GM12878 (cell line): ENCODE results near the gene ARGLU1. TPM values are rescaled to one million over a fixed set of nuclear protein-coding genes. Genes with fewer than 3 reads are reported as not detected.

ENCODE experiments used
- ATAC-seq: fragments of 200-7000 bp; cut with Tn5 transposase; 3 replicates; pipeline ENCODE4 v1.9.1; 2020; ENCODE audit warnings: mild to moderate bottlenecking, moderate library complexity
- BruUV-seq: library from RNA; stranded (reverse); fragments of 400-500 nt; replicated peaks from 2 replicates; lab custom pipeline; 2021; lab: Mats Ljungman, UMichigan
- CTCF ChIA-PET: fragments of 300-600 bp; sonication (Branson Sonifier 250); formaldehyde crosslinking; extraction: SDS; loops from one replicate; lab custom pipeline; 2021; ENCODE audit warnings: inconsistent platforms; lab: Yijun Ruan, JAX
- POLR2A ChIA-PET: fragments of 350-600 bp; formaldehyde crosslinking; extraction: SDS; loops from one replicate; lab custom pipeline; 2021; ENCODE audit warnings: inconsistent platforms; lab: Charles Lee
- RAD21 ChIA-PET: fragments of 300-600 bp; sonication (Branson Sonifier 250); formaldehyde crosslinking; loops from one replicate; lab custom pipeline; 2023; ENCODE audit warnings: antibody characterized with exemption; ENCODE audit not compliant: unreplicated experiment; lab: Charles Lee
- SMC1A ChIA-PET: fragments of 300-600 bp; sonication (Branson Sonifier 250); formaldehyde crosslinking; loops from one replicate; lab custom pipeline; 2023; ENCODE audit not compliant: unreplicated experiment, uncharacterized antibody; lab: Charles Lee
- DNase-seq: peaks from one replicate; pipeline ENCODE4 v3.0.0-alpha.2; 2011; ENCODE audit warnings: low read depth, low spot score
- FAIRE-seq: peaks from 3 replicates; lab custom pipeline; 2011; peaks lifted over from hg19 to GRCh38; lab: Jason Lieb, UNC
- H2AFZ ChIP-seq: 2 replicates; pipeline ENCODE4 v1.6.0; 2011; ENCODE audit warnings: low read depth, low read length, control low read depth; ENCODE audit not compliant: control insufficient read depth
- H3K27ac ChIP-seq: 2 replicates; pipeline ENCODE4 v1.5.1; 2011; ENCODE audit warnings: control low read depth; ENCODE audit not compliant: control insufficient read depth, insufficient read depth
- H3K27me3 ChIP-seq, 2 experiments: replicated peaks in 1 of 2; 2 replicates each; pipeline versions ENCODE4 v1.6.0 to v1.6.1; 2011; ENCODE audit warnings: low read length in 1 of 2; ENCODE audit not compliant: control insufficient read depth in 2 of 2, insufficient read depth in 2 of 2
- H3K36me3 ChIP-seq, 2 experiments: 2 replicates each; pipeline ENCODE4 v1.5.1; 2011; ENCODE audit warnings: low read length in 1 of 2; ENCODE audit not compliant: control insufficient read depth in 2 of 2, insufficient read depth in 2 of 2
- H3K4me1 ChIP-seq: 2 replicates; pipeline ENCODE4 v1.6.1; 2011; ENCODE audit warnings: mild to moderate bottlenecking, low read length, moderate library complexity, mixed read lengths; ENCODE audit not compliant: control insufficient read depth, insufficient read depth
- H3K4me2 ChIP-seq: 2 replicates; pipeline ENCODE4 v1.6.0; 2011; ENCODE audit warnings: control low read depth; ENCODE audit not compliant: control insufficient read depth, insufficient read depth
- H3K4me3 ChIP-seq: fragments of 200-600 bp; sonication (generic); 2 replicates; pipeline ENCODE4 v1.5.1; 2016
- H3K79me2 ChIP-seq: 2 replicates; pipeline ENCODE4 v1.6.0; 2011; ENCODE audit warnings: low read length; ENCODE audit not compliant: control insufficient read depth, insufficient read depth
- H3K9ac ChIP-seq: 2 replicates; pipeline ENCODE4 v1.8.0; 2011; ENCODE audit warnings: low read length, control low read depth, mixed read lengths; ENCODE audit not compliant: control insufficient read depth, insufficient read depth
- H3K9me3 ChIP-seq: replicated peaks from 3 replicates; pipeline ENCODE4 v1.5.1; 2011; ENCODE audit warnings: mild to moderate bottlenecking, low read length; ENCODE audit not compliant: control insufficient read depth, insufficient read depth
- H4K20me1 ChIP-seq: 2 replicates; pipeline ENCODE4 v1.6.0; 2011; ENCODE audit not compliant: control insufficient read depth, insufficient read depth
- BHLHE40 ChIP-seq, 2 experiments: fragments of 450-650 bp in 1 of 2; IDR thresholded peaks; 2 replicates each; pipeline ENCODE4 v1.6.1; 2011 to 2017; ENCODE audit warnings: low read depth in 2 of 2, borderline replicate concordance in 1 of 2, improper control_type of control experiment in 1 of 2, low read length in 1 of 2, mild to moderate bottlenecking in 1 of 2
- CBFB ChIP-seq: IDR thresholded peaks from 2 replicates; pipeline ENCODE4 v1.6.1; 2016; ENCODE audit warnings: antibody characterized with exemption, low read depth
- CHD2 ChIP-seq: IDR thresholded peaks from 2 replicates; pipeline ENCODE4 v1.6.1; 2011; ENCODE audit warnings: low read depth, low read length, improper control_type of control experiment, borderline replicate concordance
- JUND ChIP-seq: IDR thresholded peaks from 2 replicates; pipeline ENCODE4 v1.6.1; 2012; ENCODE audit warnings: low read depth, mild to moderate bottlenecking, low read length, improper control_type of control experiment, moderate library complexity
- LARP7 ChIP-seq: fragments of 450-650 bp; IDR thresholded peaks from 2 replicates; pipeline ENCODE4 v1.6.1; 2017; ENCODE audit warnings: mild to moderate bottlenecking
- MEF2B ChIP-seq: fragments of 450-650 bp; IDR thresholded peaks from 2 replicates; pipeline ENCODE4 v1.6.1; 2018; ENCODE audit warnings: mild to moderate bottlenecking, moderate library complexity; ENCODE audit not compliant: partially characterized antibody, poor library complexity, severe bottlenecking
- MTA3 ChIP-seq: IDR thresholded peaks from 2 replicates; pipeline ENCODE4 v1.6.1; 2012; ENCODE audit warnings: low read length, inconsistent platforms, borderline replicate concordance
- MYB ChIP-seq: fragments of 150-350 bp; IDR thresholded peaks from 2 replicates; pipeline ENCODE4 v1.6.1; 2014; ENCODE audit warnings: mild to moderate bottlenecking, low read depth, low read length, borderline replicate concordance
- NBN ChIP-seq: fragments of 450-650 bp; IDR thresholded peaks from 2 replicates; pipeline ENCODE4 v1.6.1; 2016
- NR2C1 ChIP-seq: fragments of 450-650 bp; IDR thresholded peaks from 2 replicates; pipeline ENCODE4 v1.6.1; 2017; ENCODE audit warnings: antibody characterized with exemption, mild to moderate bottlenecking, moderate library complexity
- SMAD5 ChIP-seq: IDR thresholded peaks from 2 replicates; pipeline ENCODE4 v1.6.1; 2016; ENCODE audit warnings: antibody characterized with exemption, low read depth
- STAT1 ChIP-seq: fragments of 450-650 bp; conservative IDR thresholded peaks from 2 replicates; pipeline ENCODE4 v1.6.1; 2014; ENCODE audit warnings: antibody characterized with exemption, mild to moderate bottlenecking
- SUPT20H ChIP-seq: IDR thresholded peaks from 2 replicates; pipeline ENCODE4 v1.6.1; 2011; ENCODE audit warnings: low read depth, mild to moderate bottlenecking, low read length, moderate library complexity, borderline replicate concordance; ENCODE audit not compliant: control insufficient read depth
- TARDBP ChIP-seq: IDR thresholded peaks from 2 replicates; pipeline ENCODE4 v1.6.1; 2016; ENCODE audit warnings: borderline replicate concordance
- TCF3 ChIP-seq: IDR thresholded peaks from 2 replicates; pipeline ENCODE4 v1.6.1; 2012; ENCODE audit warnings: low read depth, mild to moderate bottlenecking, low read length, borderline replicate concordance; ENCODE audit not compliant: insufficient read depth
- ZNF217 ChIP-seq: fragments of 450-650 bp; IDR thresholded peaks from 2 replicates; pipeline ENCODE4 v1.6.1; 2017; ENCODE audit warnings: antibody characterized with exemption, mild to moderate bottlenecking
- WGBS: methylation state at CpG from one replicate; pipeline ENCODE4 v1.1.6; 2016; ENCODE audit warnings: low lambda C conversion rate; ENCODE audit not compliant: insufficient replicate concordance, insufficient coverage; ENCODE audit errors: missing lambda C conversion rate; 5-methylcytosine and 5-hydroxymethylcytosine counted together
- in situ Hi-C: fragments of 300-500 bp; cut with MboI; formaldehyde crosslinking; loops from 9 replicates; pipeline ENCODE4 v1.14.3; 2018; ENCODE audit warnings: mixed read lengths
- intact Hi-C: fragments of 100-400 bp; cut with micrococcal nuclease; formaldehyde crosslinking; loops from one replicate; pipeline ENCODE4 v1.14.2; 2022; ENCODE audit not compliant: unreplicated experiment
- polyA plus RNA-seq, 11 experiments: library from polyadenylated mRNA; depleted of rRNA in 4 of 11; unstranded in 6 of 11; stranded (reverse) in 5 of 11; fragments of >200 nt; fragmentation: Nextera tagmentation in 4 of 11; fragmentation: Illumina TruSeq in 1 of 11; extraction: Ambion mirVana in 4 of 11; extraction: Trizol in 1 of 11; gene quantifications; 1 replicate in 1 of 11; 2 replicates in 10 of 11; pipeline versions ENCODE4 v1.2.1 to v1.2.3, GENCODE V29; 2011 to 2016; ENCODE audit warnings: inconsistent platforms in 2 of 11, missing spikeins in 2 of 11, low read depth in 1 of 11
- total RNA-seq, 4 experiments: library from RNA; depleted of rRNA in 3 of 4; stranded (reverse); fragments of >200 nt in 3 of 4; fragmentation: Illumina TruSeq in 1 of 4; extraction: Trizol in 1 of 4; gene quantifications; 2 replicates each; pipeline versions ENCODE4 v1.2.1 to v1.2.3, GENCODE V29; 2013 to 2021
- TF ChIP-seq, protein P1 (sequence below): IDR thresholded peaks from 2 replicates; pipeline ENCODE4 v1.6.1; 2012; ENCODE audit warnings: low read depth, low read length, improper control_type of control experiment
- TF ChIP-seq, protein P2 (sequence below): IDR thresholded peaks from 2 replicates; pipeline ENCODE4 v1.6.1; 2011; ENCODE audit warnings: low read depth, low read length, improper control_type of control experiment, borderline replicate concordance

The ARGLU1 gene
- total and polyA plus RNA-seq, 10 of the 15 experiments (the other 5 are each of a cell fraction or from before 2014, with no cell fraction given) = 47.1 to 197 (median 98.3) TPM

DNA sequence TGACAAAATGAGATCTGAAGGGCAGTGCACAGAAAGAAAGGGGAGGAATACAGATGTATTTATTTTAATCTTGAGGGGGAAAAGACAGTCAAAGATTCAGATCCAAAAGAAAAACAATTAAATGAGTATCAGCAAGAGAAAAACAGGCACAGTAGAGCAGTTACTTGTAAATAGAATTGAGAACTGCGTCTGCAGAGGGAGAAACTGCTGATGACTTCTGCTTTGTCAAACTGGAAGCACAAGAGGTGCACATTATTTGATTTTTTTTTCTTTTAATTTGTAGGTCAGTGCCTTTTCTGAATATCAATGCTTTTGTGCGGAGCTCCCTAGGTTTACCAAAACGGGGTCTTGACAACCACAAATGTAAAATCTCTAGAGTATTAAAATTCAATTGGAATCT lies 69.8 kb downstream of the ARGLU1 start:
- intact Hi-C loops = no loop called here
- no peak overlapping the region for H3K4me2 ChIP-seq
- in situ Hi-C loops = no loop called here
- POLR2A ChIA-PET = no interaction called here
- no peak for ATAC-seq
- BruUV-seq = no TSS peak
- no peak overlapping the region for H3K9ac ChIP-seq
- H4K20me1 ChIP-seq = no peaks in the 10 kb centered on the region
- WGBS = 15% methylated on average over 3 of the region's 3 CpGs
- no peak overlapping the region for H3K4me3 ChIP-seq
- CTCF ChIA-PET = no interaction called here
- no peaks in the 10 kb centered on the region; the same call in 2 of the 3 replicates for H3K9me3 ChIP-seq
- FAIRE-seq = no peak
- no peak for DNase-seq
- no peak overlapping the region for H2AFZ ChIP-seq
- RAD21 ChIA-PET = interaction anchor here (0.6 kb wide), 1 partner anchor 415 kb away, joined by 3 read pairs; no protein-coding TSS in a partner anchor
- H3K4me1 ChIP-seq = peaks cover 3% of the 10 kb centered on the region
- H3K27ac ChIP-seq = no peak overlapping the region
- H3K27me3 ChIP-seq = no peaks in the 10 kb centered on the region
- H3K36me3 ChIP-seq = no peaks in the 10 kb centered on the region
- TF ChIP-seq TARDBP = no peak
- no peak for TF ChIP-seq SUPT20H
- TF ChIP-seq MEF2B = no peak
- TF ChIP-seq NBN = no peak
- TF ChIP-seq STAT1 = no peak
- TF ChIP-seq ZNF217 = no peak
- TF ChIP-seq MYB = no peak
- TF ChIP-seq NR2C1 = no peak
- TF ChIP-seq CBFB = no peak
- TF ChIP-seq BHLHE40 (IDR thresholded peaks at IDR 0.05; ENCODE audit: borderline replicate concordance in 1 of 2, low read depth in 2 of 2, low read length in 1 of 2) = no peak
- TF ChIP-seq, protein P1, sequence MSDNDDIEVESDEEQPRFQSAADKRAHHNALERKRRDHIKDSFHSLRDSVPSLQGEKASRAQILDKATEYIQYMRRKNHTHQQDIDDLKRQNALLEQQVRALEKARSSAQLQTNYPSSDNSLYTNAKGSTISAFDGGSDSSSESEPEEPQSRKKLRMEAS = no peak
- TF ChIP-seq CHD2 = no peak
- TF ChIP-seq, protein P2, sequence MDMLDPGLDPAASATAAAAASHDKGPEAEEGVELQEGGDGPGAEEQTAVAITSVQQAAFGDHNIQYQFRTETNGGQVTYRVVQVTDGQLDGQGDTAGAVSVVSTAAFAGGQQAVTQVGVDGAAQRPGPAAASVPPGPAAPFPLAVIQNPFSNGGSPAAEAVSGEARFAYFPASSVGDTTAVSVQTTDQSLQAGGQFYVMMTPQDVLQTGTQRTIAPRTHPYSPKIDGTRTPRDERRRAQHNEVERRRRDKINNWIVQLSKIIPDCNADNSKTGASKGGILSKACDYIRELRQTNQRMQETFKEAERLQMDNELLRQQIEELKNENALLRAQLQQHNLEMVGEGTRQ = no peak
- TF ChIP-seq LARP7 = no peak
- TF ChIP-seq SMAD5 = no peak
- TF ChIP-seq TCF3 = no peak
- TF ChIP-seq MTA3 = no peak
- TF ChIP-seq JUND = no peak
- TF ChIP-seq, all 136 proteins: peak for 0
- H3K79me2 ChIP-seq = no peaks in the 10 kb centered on the region
- SMC1A ChIA-PET = interaction anchor here (1.3 kb wide), 1 partner anchor 10 kb away, joined by 4 read pairs; no protein-coding TSS in a partner anchor
